Ovary (tissue), 9 donors: Measurements from ENCODE around the gene AP2S1. TPM values are rescaled to one million over a fixed set of nuclear protein-coding genes. Genes with fewer than 3 reads are reported as not detected.

Experiments used
- DNase-seq, 5 donors: peaks; one replicate each; pipeline ENCODE4 v3.0.0-alpha.2; 2019 to 2020
- H3K27ac ChIP-seq, 2 donors: fragments of 200-600 bp; one replicate each; pipeline versions ENCODE4 v1.5.1 to v1.8.0; 2019 to 2022
- H3K27me3 ChIP-seq: fragments of 200-600 bp; one replicate; pipeline ENCODE4 v1.8.0; 2022
- H3K36me3 ChIP-seq: fragments of 200-600 bp; sonication (generic); one replicate; pipeline ENCODE4 v1.5.1; 2019
- H3K4me1 ChIP-seq: one replicate; pipeline ENCODE4 v1.8.1; 2013; ENCODE audit warnings: mild to moderate bottlenecking, moderate library complexity; ENCODE audit not compliant: insufficient read depth
- H3K4me3 ChIP-seq: fragments of 200-600 bp; sonication (generic); one replicate; pipeline ENCODE4 v1.5.1; 2017
- H3K9me3 ChIP-seq, 2 donors: fragments of 200-600 bp in 1 of 2; sonication (generic) in 1 of 2; one replicate each; pipeline versions ENCODE4 v1.5.1 to v1.8.1; 2013 to 2019; ENCODE audit warnings: mild to moderate bottlenecking in 1 of 2, moderate library complexity in 1 of 2
- CTCF ChIP-seq, 3 donors: fragments of 450-650 bp in 2 of 3; fragments of 200-600 bp in 1 of 3; IDR thresholded peaks; one replicate each; pipeline versions ENCODE4 v1.5.1 to v1.8.0; 2016 to 2022; ENCODE audit warnings: antibody characterized with exemption in 3 of 3, mild to moderate bottlenecking in 1 of 3
- EP300 ChIP-seq: sonication (generic); formaldehyde crosslinking; IDR thresholded peaks from one replicate; pipeline ENCODE4 v1.6.1; 2017; ENCODE audit warnings: antibody characterized with exemption
- POLR2A ChIP-seq: fragments of 450-650 bp; IDR thresholded peaks from one replicate; pipeline ENCODE4 v1.6.1; 2017; ENCODE audit warnings: antibody characterized with exemption, mild to moderate bottlenecking, moderate library complexity
- WGBS, 3 donors: extraction: QIAGEN DNeasy Blood & Tissue Kit in 1 of 3; methylation state at CpG; one replicate each; pipeline versions ENCODE4 v1.1.5 to v1.1.7; 2013 to 2017; 5-methylcytosine and 5-hydroxymethylcytosine counted together
- intact Hi-C, 4 donors: fragments of 100-400 bp; cut with DNase I; formaldehyde crosslinking; loops; one replicate each; pipeline versions ENCODE4 v1.11.0 to v1.15.1; 2022 to 2023
- polyA plus RNA-seq, 2 donors: library from polyadenylated mRNA; stranded (reverse); fragments of 200-250 nt in 1 of 2; fragments of 350-450 nt in 1 of 2; fragmentation: Illumina TruSeq in 1 of 2; extraction: RNeasy Lipid Tissue Mini Kit (QIAGEN cat#74804) in 1 of 2; gene quantifications; one replicate each; pipeline ENCODE4 v1.2.3, GENCODE V29; 2013 to 2014
- total RNA-seq, 7 donors: library from RNA; depleted of rRNA in 2 of 7; stranded (reverse); fragments of >200 nt in 2 of 7; fragmentation: NEBNext Ultra II Directional in 3 of 7; extraction: Animal tissue kit (Norgen Biotek cat#: 25700) in 3 of 7; gene quantifications; one replicate each; pipeline versions ENCODE4 v1.1.0 to v1.2.4, GENCODE V29; 2016 to 2023
- donor health status: DM: no; HTN: no; CAD: no; lungs with moderate emphysema.
- donor health status: DM: no; HTN: no; CAD: no.
- donor health status: Bipolar disorder and iron deficiency.
- donor health status: DM: yes; HTN: yes; CAD: no.
- donor health status: DM: no; HTN: no; CAD: no.
- donor health status: DM: yes; HTN: yes; CAD: no.

AP2S1 gene
- total and polyA plus RNA-seq, 9 donors = 39.9 to 86.3 (median 57.0) TPM

- Histone ChIP-seq H3K27ac (no peak overlapping the region), H3K27me3 (no peaks in the 10 kb centered on the region), H3K4me3 (no peak overlapping the region), H3K36me3 (no peaks in the 10 kb centered on the region), H3K9me3 (no peaks in the 10 kb centered on the region), H3K4me1 (peaks cover 7% of the 10 kb centered on the region)
- intact Hi-C loops = no loop called here
- TF ChIP-seq CTCF (IDR thresholded peaks at IDR 0.05) (no peak), POLR2A (no peak), EP300 (no peak)
- DNase-seq = no peak
- 85 to 93% (median 85%) methylated on average over 2 of the region's 2 CpGs for WGBS, 3 donors
Measured at GRCh38 chr19:46848389-46848788, 2.3 kb downstream of the AP2S1 start.

GRCh38 chr19:46847528-46847927, 3.1 kb downstream of the AP2S1 start:
- TF ChIP-seq EP300 (no peak), CTCF (IDR thresholded peaks at IDR 0.05) (no peak), POLR2A (no peak)
- Histone ChIP-seq H3K27me3 (no peaks in the 10 kb centered on the region), H3K9me3 (no peaks in the 10 kb centered on the region), H3K4me1 (peaks cover 7% of the 10 kb centered on the region), H3K36me3 (no peaks in the 10 kb centered on the region), H3K27ac (no peak overlapping the region), H3K4me3 (no peak overlapping the region)
- intact Hi-C loops = no loop called here
- peak in 2 of 5 donors; percentile 12 to 17 for DNase-seq
- WGBS, 3 donors = 85 to 92% (median 89%) methylated on average over 11 of the region's 11 CpGs

GRCh38 chr19:46845959-46846459, 4.6 kb downstream of the AP2S1 start:
- no peaks in the 10 kb centered on the region for H3K27me3 ChIP-seq
- DNase-seq = peak in 2 of 5 donors; percentile 18 to 28
- H3K4me1 ChIP-seq = peaks cover 7% of the 10 kb centered on the region
- intact Hi-C loops = no loop called here
- H3K27ac ChIP-seq = no peak overlapping the region
- WGBS, 3 donors = 80 to 86% (median 84%) methylated on average over 19 of the region's 19 CpGs
- TF ChIP-seq EP300 = no peak
- no peak for TF ChIP-seq CTCF (IDR thresholded peaks at IDR 0.05)
- no peak for TF ChIP-seq POLR2A
- no peaks in the 10 kb centered on the region for H3K9me3 ChIP-seq
- no peak overlapping the region for H3K4me3 ChIP-seq
- H3K36me3 ChIP-seq = no peaks in the 10 kb centered on the region

GRCh38 chr19:46844067-46844489, 6.6 kb downstream of the AP2S1 start:
- no peak for DNase-seq
- H3K36me3 ChIP-seq = no peaks in the 10 kb centered on the region
- no peaks in the 10 kb centered on the region for H3K4me1 ChIP-seq
- intact Hi-C loops = loop anchor here in 1 of 4 donors (5.0 kb wide), 1 partner anchor 87 kb away; no protein-coding TSS in a partner anchor
- no peaks in the 10 kb centered on the region for H3K27me3 ChIP-seq
- H3K27ac ChIP-seq = no peak overlapping the region
- TF ChIP-seq CTCF (IDR thresholded peaks at IDR 0.05) (no peak), EP300 (no peak), POLR2A (no peak)
- H3K4me3 ChIP-seq = no peak overlapping the region
- 54 to 82% (median 81%) methylated on average over 9 of the region's 9 CpGs for WGBS, 3 donors
- H3K9me3 ChIP-seq = no peaks in the 10 kb centered on the region
